Testis (tissue), 2 donors: Measurements from ENCODE around the gene MTMR3.
"Not testable (repeated sequence)": the region's sequence is repeated elsewhere in the genome, so short reads cannot be mapped to it uniquely, and the experiment has no call there.

ENCODE experiments used
- CTCF ChIP-seq, 3 experiments: fragments of 450-650 bp in 2 of 3; fragments of 200-600 bp in 1 of 3; sonication (generic) in 1 of 3; IDR thresholded peaks; one replicate each; pipeline ENCODE4 v1.5.1; 2016 to 2019; ENCODE audit warnings: antibody characterized with exemption in 3 of 3, mild to moderate bottlenecking in 2 of 3, moderate library complexity in 1 of 3
- POLR2A ChIP-seq: fragments of 450-650 bp; IDR thresholded peaks from one replicate; pipeline ENCODE4 v1.6.1; 2017; ENCODE audit warnings: antibody characterized with exemption, mild to moderate bottlenecking, moderate library complexity

- TF ChIP-seq CTCF (IDR thresholded peaks at IDR 0.05); POLR2A: not testable (repeated sequence)
Measured at GRCh38 chr22:29836791-29837370, 46.1 kb upstream of the MTMR3 start.
